GM18907 (cell line): ENCODE results near the gene CCT7.
"Not testable (repeated sequence)": the region's sequence is repeated elsewhere in the genome, so short reads cannot be mapped to it uniquely, and the experiment has no call there.

ENCODE experiments used
- ATAC-seq: cut with Tn5 transposase; IDR thresholded peaks from one replicate; pipeline ENCODE4 v1.9.1; 2021; ENCODE audit warnings: mild to moderate bottlenecking, moderate library complexity; ENCODE audit not compliant: unreplicated experiment

The CCT7 gene

DNA sequence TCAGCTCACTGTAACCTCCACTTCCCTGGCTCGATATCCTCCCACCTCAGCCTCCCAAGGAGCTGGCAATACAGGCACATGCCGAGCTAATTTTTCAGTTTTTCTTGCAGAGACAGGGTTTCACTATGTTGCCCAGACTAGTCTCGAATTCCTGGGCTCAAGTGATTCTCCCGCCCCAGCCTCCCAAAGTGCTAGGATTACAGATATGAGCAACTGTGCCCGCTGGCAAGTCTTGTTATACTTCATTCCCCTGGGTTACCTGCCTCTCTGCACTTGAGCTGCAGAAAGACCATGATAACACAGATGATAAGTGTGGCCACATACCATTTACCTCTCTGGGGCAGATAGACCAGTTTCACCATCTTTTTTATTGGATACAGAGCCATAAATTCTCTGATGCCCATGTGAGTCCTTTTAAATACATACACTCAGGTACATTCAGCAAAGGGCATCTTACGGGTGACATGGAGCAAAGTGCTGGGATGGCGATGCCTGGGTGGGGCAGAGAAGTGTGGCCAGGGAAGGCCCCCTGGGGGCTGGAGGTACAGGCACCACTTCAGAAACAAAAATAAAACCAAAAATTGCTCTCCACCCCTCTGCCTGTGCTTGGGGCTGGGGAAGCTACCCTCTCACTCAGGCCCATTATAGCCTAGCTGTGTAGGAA, 20.4 kb downstream of the CCT7 start:
- ATAC-seq: no peak

- ATAC-seq: no peak
Measured at GRCh38 chr2:73255007-73255644, 21.0 kb downstream of the CCT7 start.

- no peak for ATAC-seq
Measured at GRCh38 chr2:73255907-73256617, 22.0 kb downstream of the CCT7 start.

- ATAC-seq: no peak
Measured at GRCh38 chr2:73256618-73256922, 22.5 kb downstream of the CCT7 start.

DNA sequence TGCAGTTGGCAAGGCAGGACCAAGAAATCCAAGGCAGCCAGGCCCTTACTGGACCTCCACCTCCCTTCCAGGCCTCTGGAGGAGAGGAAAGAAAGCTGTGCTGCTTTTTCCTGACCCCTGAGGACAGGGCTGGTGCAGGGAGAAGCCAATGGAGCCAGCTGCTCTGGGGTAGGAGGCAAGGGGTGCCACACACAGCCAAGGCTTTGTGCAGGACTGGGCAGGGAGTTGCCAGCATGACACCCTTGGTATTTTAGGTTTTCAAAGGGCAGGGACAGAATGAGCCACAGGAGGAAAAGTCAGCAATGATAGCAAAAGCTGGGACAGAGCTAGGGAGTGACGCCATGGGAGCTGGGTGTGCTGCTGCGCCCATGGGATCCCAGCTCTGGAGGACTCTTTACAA, 22.9 kb downstream of the CCT7 start:
- no peak for ATAC-seq

DNA sequence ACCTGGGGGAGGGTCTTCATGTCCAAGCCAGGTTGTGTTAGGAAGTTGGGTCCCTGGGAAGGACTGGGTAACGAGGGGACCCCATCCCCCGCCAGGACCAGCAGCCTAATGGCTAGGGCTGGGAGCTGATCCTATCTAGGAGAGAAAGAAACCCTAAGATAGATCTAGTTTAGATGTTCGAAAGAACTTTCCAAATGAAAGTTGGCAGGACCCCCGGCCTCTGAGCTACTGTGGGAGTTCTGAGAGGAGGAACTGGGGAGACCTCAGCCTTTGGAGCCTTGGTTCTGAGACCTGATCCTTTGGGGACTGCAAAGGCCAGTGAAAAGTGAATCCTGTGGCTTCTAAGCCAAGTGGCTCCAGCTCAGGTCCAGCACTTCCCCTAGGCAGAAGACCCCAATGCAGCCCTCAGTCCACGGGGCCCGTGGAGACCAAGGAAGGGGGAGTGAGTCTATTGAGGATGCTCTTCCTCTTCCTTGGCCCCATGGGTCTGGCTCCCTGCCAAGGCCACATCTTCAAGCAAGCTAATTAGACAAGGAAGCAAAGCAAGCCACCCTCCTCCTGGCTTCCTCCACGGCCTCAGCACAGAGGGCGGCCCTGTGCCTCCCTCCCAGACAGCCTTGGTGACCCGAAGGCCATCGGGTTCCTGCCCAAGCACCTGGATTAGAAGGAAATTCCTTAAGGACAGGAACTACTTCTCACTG, 23.5 kb downstream of the CCT7 start:
- no peak for ATAC-seq

- no peak for ATAC-seq
Measured at GRCh38 chr2:73258186-73258912, 24.2 kb downstream of the CCT7 start.

DNA sequence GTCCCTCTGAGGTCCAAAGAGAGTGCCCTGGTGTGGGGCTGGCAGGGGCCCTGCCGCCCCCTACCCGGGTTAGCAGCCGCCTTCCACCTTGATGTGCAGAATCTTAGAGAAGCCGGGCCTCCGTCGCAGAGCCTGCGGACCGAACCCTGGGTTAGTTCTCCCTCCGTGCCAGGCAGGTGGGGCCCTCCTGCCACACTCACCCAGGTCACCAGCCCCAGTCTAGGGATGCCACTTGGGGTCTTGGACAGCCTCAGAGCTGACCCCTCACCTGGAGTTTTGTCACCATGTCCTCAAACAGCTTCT, 24.8 kb downstream of the CCT7 start:
- ATAC-seq: no peak

DNA sequence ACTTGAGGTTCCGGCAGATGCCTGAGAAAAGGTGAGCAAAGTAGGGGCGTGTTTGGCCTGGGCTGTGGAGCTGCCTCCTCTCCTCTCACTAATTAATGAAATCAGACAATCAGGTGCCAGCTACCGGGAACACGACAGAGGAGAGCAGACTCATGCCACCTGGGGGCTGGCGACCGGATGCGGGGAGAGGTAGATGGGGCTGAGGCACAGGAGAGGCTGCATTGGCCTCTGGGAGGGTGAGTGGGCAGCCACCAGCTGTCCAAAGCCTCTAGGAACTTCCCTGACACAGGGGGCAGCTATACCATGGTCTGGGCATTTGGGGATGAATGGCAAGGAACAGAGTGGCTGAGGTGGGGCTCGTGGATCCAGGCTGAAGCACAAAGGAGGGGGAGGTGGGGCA, 25.2 kb downstream of the CCT7 start:
- ATAC-seq: no peak

DNA sequence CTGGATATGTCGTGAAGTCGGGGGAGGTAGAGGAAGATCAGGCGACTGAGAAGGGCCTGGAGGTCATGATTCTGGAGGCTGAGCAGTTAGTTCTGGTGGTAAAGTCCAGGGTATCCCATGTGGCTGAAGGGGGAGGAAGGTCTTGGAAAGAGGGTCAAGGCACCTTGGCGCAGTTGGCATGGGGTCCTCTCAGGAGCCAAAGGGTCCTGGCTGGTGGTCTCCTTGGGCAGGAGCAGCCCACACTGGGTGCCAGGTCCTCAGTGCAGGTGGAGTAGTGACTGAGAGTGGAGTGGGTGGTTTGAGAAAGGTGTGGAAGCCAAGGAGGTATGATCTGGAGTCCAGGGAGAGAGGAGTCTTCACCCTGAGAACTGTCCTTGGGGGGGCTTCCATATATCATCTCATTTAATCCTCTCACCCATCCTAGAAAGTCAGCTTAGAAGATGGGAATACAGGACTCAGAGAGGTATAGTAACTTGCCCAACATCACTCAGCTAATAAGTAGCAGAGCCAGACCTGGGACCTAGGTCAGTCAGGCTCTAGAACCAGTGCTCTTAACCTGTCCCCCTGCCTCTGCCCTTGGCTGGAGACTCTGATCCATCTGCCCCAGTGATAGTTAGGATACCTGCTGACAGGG, 25.7 kb downstream of the CCT7 start:
- no peak for ATAC-seq

GRCh38 chr2:73260338-73260984, 26.4 kb downstream of the CCT7 start:
- ATAC-seq: no peak

DNA sequence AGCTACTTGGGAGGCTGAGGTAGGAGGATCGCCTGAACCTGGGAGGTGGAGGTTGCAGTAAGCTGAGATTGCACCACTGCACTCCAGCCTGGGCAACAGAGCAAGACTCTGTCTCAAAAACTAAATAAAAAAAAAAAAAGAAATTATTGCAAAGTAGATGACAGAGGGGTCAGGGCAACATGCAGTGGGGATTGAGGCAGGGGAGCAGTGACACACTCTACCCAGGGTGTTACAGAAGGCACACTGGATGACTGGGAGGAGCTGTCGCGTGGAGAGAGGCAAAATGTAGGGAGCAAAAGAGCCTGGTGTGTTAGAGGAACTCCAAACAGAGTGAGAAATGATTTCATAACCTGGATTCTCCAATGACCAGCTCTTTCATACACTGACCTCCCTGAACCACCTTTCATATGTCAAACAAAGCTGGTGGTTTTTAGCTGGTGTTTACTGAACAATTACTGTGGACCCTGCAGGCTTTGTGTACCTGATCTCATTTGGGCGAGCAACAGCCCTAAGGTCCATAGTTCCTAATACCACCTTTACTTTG, 28.1 kb downstream of the CCT7 start:
- no peak for ATAC-seq

DNA sequence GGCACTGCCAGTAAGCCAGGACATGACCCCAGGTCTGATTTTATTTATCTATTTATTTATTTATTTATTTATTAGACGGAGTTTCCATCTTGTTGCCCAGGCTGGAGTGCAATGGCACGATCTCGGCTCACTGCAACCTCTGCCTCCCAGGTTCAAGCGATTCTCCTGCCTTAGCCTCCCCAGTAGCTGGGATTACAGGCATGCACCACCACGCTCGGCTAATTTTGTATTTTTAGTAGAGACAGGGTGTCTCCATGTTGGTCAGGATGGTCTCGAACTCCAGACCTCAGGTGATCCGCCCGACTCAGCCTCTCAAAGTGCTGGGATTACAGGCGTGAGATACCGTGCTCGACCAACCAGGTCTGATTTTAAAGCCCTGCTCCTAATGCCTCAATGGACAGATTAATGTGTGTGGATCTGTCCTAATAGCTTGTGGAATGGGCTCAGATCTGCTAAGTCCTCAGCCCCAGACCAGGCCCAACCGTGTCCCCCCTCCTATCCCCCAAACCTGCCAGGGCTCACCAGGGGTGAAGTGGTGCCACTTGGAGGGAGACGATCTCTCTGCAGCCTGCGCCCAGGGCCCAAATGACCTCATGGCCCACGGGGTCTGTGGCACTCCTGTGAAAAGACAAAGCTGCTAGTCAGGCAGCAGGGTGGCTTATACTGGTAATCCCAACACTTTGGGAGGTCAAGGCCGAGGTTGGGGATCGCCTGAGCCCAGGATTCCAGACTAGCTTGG, 28.8 kb downstream of the CCT7 start:
- ATAC-seq: not testable (repeated sequence)

- ATAC-seq: no peak
Measured at GRCh38 chr2:73263540-73264331, 29.6 kb downstream of the CCT7 start.

DNA sequence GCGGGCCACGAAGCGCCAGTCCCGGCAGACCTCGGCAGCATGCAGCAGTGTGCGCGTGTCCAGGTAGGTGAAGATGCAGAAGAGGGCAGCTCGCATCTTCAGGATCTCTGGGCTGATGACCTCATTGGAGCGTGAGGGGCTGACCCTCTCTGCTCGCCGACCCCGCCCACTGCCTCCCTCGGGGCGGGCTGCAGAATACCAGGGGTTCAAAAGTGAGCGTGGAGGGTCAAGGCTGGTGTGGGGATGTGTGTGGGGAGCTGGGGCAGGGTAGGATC, 30.2 kb downstream of the CCT7 start:
- no peak for ATAC-seq

- ATAC-seq: no peak
Measured at GRCh38 chr2:73264783-73265182, 30.7 kb downstream of the CCT7 start.

DNA sequence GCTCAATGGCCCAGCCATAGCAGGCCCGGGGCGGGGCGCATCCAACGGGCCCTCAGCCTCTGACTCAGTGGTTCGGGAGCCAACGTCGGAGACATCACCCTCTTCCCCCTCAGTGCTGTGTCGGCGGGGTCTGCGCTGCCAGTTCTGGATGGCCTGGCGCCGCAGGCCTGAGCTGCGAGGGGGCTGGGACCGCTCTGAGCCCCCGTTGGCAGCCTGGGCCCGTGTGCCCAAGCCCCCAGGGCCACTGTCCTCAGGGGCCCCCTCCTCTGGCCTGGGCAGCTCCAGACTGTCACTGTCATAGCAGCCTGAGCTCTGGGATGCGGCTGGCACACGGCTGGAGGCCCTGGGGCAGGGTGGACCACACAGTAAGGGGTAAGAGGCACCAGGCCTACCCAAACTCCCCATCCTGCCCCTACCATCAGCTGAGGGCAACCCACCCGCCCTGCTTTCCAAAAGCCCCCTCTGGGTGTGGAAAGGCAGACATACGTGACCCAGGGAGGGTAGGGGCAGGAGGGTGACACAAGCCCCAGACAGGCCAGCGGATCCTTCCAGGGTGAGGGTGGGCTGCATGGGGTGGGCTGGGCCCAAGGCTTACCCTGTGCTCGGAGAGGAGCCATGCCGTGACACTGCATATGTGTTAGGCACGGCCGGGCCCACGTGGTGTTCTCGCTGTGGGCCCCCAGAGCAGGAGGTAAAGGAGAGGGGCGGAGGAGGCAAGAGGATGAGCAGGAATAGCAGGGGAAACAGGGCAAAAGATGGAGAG, 31.4 kb downstream of the CCT7 start:
- no peak for ATAC-seq
